HCT116 (cell line): ENCODE data around the gene KCNK15. TPM values are rescaled to one million over a fixed set of nuclear protein-coding genes. Genes with fewer than 3 reads are reported as not detected.

Experiments used
- ATAC-seq: fragments of 200-7000 bp; cut with Tn5 transposase; 2 replicates; pipeline ENCODE4 v1.9.1; 2020; ENCODE audit warnings: mild to moderate bottlenecking, moderate library complexity
- BruUV-seq: library from RNA; stranded (reverse); fragments of 400-500 nt; replicated peaks from 2 replicates; lab custom pipeline; 2021; lab: Mats Ljungman, UMichigan
- CTCF ChIA-PET: fragments of 300-600 bp; sonication (Branson Sonifier 250); formaldehyde crosslinking; loops from one replicate; lab custom pipeline; 2021; ENCODE audit warnings: antibody characterized with exemption; lab: Charles Lee
- POLR2A ChIA-PET: fragments of 300-600, 350-600 bp; sonication (Branson Sonifier 250); formaldehyde crosslinking; loops from one replicate; lab custom pipeline; 2021; ENCODE audit warnings: antibody characterized with exemption; lab: Charles Lee
- RAD21 ChIA-PET, 2 experiments: fragments of 300-600 bp; sonication (Branson Sonifier 250); formaldehyde crosslinking; loops; one replicate each; lab custom pipeline; 2023; ENCODE audit warnings: low total read pairs in 2 of 2; ENCODE audit not compliant: uncharacterized antibody in 2 of 2, unreplicated experiment in 2 of 2, low non-redundant PET in 1 of 2; lab: Charles Lee
- DNase-seq: peaks from one replicate; pipeline ENCODE4 v3.0.0-alpha.2; 2010; ENCODE audit warnings: low read depth, low spot score
- H2AFZ ChIP-seq: fragments of 200-600 bp; shearing (Covaris generic), sonication (generic); 2 replicates; pipeline ENCODE4 v1.6.1; 2017; ENCODE audit warnings: low read depth, mixed run types, mixed read lengths, antibody characterized with exemption, low read length; ENCODE audit not compliant: poor library complexity, severe bottlenecking
- H3K27ac ChIP-seq: 2 replicates; pipeline ENCODE4 v1.5.1; 2012; ENCODE audit warnings: low read depth, low read length
- H3K27me3 ChIP-seq: fragments of 200-600 bp; sonication (generic); 2 replicates; pipeline ENCODE4 v1.6.1; 2016; ENCODE audit warnings: mixed run types, low read length, mixed read lengths; ENCODE audit not compliant: insufficient read depth
- H3K36me3 ChIP-seq, 2 experiments: fragments of 200-500 bp in 1 of 2; fragments of 200-600 bp in 1 of 2; sonication (Bioruptor generic) in 1 of 2; sonication (generic) in 1 of 2; 2 replicates each; pipeline versions ENCODE4 v1.5.1 to v1.6.1; 2014 to 2016; ENCODE audit warnings: low read length in 2 of 2, inconsistent platforms in 1 of 2, mixed read lengths in 1 of 2, mixed run types in 1 of 2; ENCODE audit not compliant: insufficient read depth in 2 of 2, control insufficient read depth in 1 of 2
- H3K4me1 ChIP-seq, 2 experiments: fragments of 200-600 bp in 1 of 2; sonication (generic) in 1 of 2; 2 replicates each; pipeline versions ENCODE4 v1.5.1 to v1.6.1; 2012 to 2017; ENCODE audit warnings: low read length in 2 of 2, inconsistent platforms in 1 of 2, mild to moderate bottlenecking in 1 of 2, mixed read lengths in 1 of 2, mixed run types in 1 of 2, moderate library complexity in 1 of 2; ENCODE audit not compliant: insufficient read depth in 2 of 2, control insufficient read depth in 1 of 2
- H3K4me2 ChIP-seq: fragments of 200-600 bp; sonication (generic); 2 replicates; pipeline ENCODE4 v1.6.1; 2017; ENCODE audit warnings: mixed run types, low read length, mixed read lengths
- H3K4me3 ChIP-seq, 2 experiments: fragments of 200-600 bp in 1 of 2; sonication (generic) in 1 of 2; replicated peaks in 1 of 2; 2 replicates each; pipeline ENCODE4 v1.5.1; 2011 to 2016; ENCODE audit warnings: low read length in 2 of 2, control low read depth in 1 of 2, low read depth in 1 of 2, mild to moderate bottlenecking in 1 of 2, mixed read lengths in 1 of 2, mixed run types in 1 of 2
- H3K79me2 ChIP-seq: fragments of 200-600 bp; sonication (generic); 2 replicates; pipeline ENCODE4 v1.6.1; 2017; ENCODE audit warnings: mild to moderate bottlenecking, mixed run types, low read length, moderate library complexity, mixed read lengths; ENCODE audit not compliant: insufficient read depth
- H3K9ac ChIP-seq: fragments of 200-600 bp; sonication (generic); 2 replicates; pipeline ENCODE4 v1.6.1; 2016; ENCODE audit warnings: low read length, mixed read lengths
- H3K9me2 ChIP-seq: fragments of 200-600 bp; sonication (generic), shearing (Covaris generic); 2 replicates; pipeline ENCODE4 v1.6.1; 2017; ENCODE audit warnings: mixed run types, mild to moderate bottlenecking, moderate library complexity; ENCODE audit not compliant: insufficient read depth
- H3K9me3 ChIP-seq, 2 experiments: fragments of 200-500 bp in 1 of 2; fragments of 200-600 bp in 1 of 2; sonication (Bioruptor generic) in 1 of 2; sonication (generic) in 1 of 2; 2 replicates each; pipeline ENCODE4 v1.6.1; 2014 to 2017; ENCODE audit warnings: low read length in 2 of 2, mixed read lengths in 2 of 2, inconsistent platforms in 1 of 2, low read depth in 1 of 2, mild to moderate bottlenecking in 1 of 2, mixed run types in 1 of 2, moderate library complexity in 1 of 2; ENCODE audit not compliant: control insufficient read depth in 1 of 2, insufficient read depth in 1 of 2
- H4K20me1 ChIP-seq: fragments of 200-600 bp; sonication (generic), shearing (Covaris generic); 2 replicates; pipeline ENCODE4 v1.6.1; 2017; ENCODE audit warnings: mixed run types, mild to moderate bottlenecking, moderate library complexity; ENCODE audit not compliant: insufficient read depth
- CBX3 ChIP-seq: IDR thresholded peaks from 2 replicates; pipeline ENCODE4 v1.6.1; 2012; ENCODE audit warnings: low read depth
- EGR1 ChIP-seq: IDR thresholded peaks from 2 replicates; pipeline ENCODE4 v1.6.1; 2012; ENCODE audit warnings: low read depth
- ELF1 ChIP-seq: IDR thresholded peaks from 2 replicates; pipeline ENCODE4 v1.6.1; 2012; ENCODE audit warnings: low read depth, borderline replicate concordance
- EZH2 ChIP-seq: fragments of 200-600 bp; sonication (generic); IDR thresholded peaks from 2 replicates; pipeline ENCODE4 v1.6.1; 2017; ENCODE audit warnings: antibody characterized with exemption, mixed run types
- EZH2phosphoT487 ChIP-seq: fragments of 200-600 bp; IDR thresholded peaks from 2 replicates; pipeline ENCODE4 v1.6.1; 2018; ENCODE audit warnings: antibody characterized with exemption, borderline replicate concordance
- JUND ChIP-seq: IDR thresholded peaks from 2 replicates; pipeline ENCODE4 v1.6.1; 2012
- POLR2AphosphoS5 ChIP-seq: IDR thresholded peaks from 2 replicates; pipeline ENCODE4 v1.6.1; 2011; ENCODE audit warnings: mild to moderate bottlenecking, low read depth, low read length, moderate library complexity
- TCF7L2 ChIP-seq: IDR thresholded peaks from 2 replicates; pipeline ENCODE4 v1.7.0; 2011; ENCODE audit warnings: borderline replicate concordance, inconsistent platforms; ENCODE audit not compliant: insufficient read depth, insufficient read length; ENCODE audit errors: extremely low read depth
- YY1 ChIP-seq: IDR thresholded peaks from 2 replicates; pipeline ENCODE4 v1.6.1; 2011; ENCODE audit warnings: low read length, low read depth, moderate library complexity, mild to moderate bottlenecking; ENCODE audit not compliant: insufficient replicate concordance; ENCODE audit errors: extremely low read depth
- ZFX ChIP-seq: fragments of 450-650 bp; IDR thresholded peaks from 2 replicates; pipeline ENCODE4 v1.6.1; 2017
- intact Hi-C: fragments of 100-400 bp; cut with micrococcal nuclease; formaldehyde crosslinking; loops from 2 replicates; pipeline ENCODE4 v1.10.0; 2022
- total RNA-seq: library from RNA; stranded (reverse); gene quantifications from one replicate; pipeline ENCODE4 v1.2.1, GENCODE V29; 2021; ENCODE audit not compliant: unreplicated experiment
- TF ChIP-seq, protein P1 (sequence below): IDR thresholded peaks from 2 replicates; pipeline ENCODE4 v1.6.1; 2011; ENCODE audit warnings: mild to moderate bottlenecking, low read length, moderate library complexity; ENCODE audit not compliant: insufficient replicate concordance; ENCODE audit errors: extremely low read depth
- TF ChIP-seq, protein P2 (sequence below): IDR thresholded peaks from 2 replicates; pipeline ENCODE4 v1.6.1; 2012; ENCODE audit warnings: low read depth
- TF ChIP-seq, protein P3 (sequence below): IDR thresholded peaks from 2 replicates; pipeline ENCODE4 v1.6.1; 2012
- TF ChIP-seq, protein P4 (sequence below), 3 experiments: fragments of 200-600 bp in 1 of 3; sonication (generic) in 1 of 3; IDR thresholded peaks in 2 of 3; conservative IDR thresholded peaks in 1 of 3; 2 replicates each; pipeline ENCODE4 v1.5.1; 2012 to 2017; ENCODE audit warnings: low read depth in 2 of 3, low read length in 2 of 3, antibody characterized with exemption in 1 of 3, borderline replicate concordance in 1 of 3, control low read depth in 1 of 3, mild to moderate bottlenecking in 1 of 3, mixed read lengths in 1 of 3, mixed run types in 1 of 3, moderate library complexity in 1 of 3; ENCODE audit not compliant: insufficient read depth in 1 of 3
- TF ChIP-seq, protein P5 (sequence below): IDR thresholded peaks from 2 replicates; pipeline ENCODE4 v1.6.1; 2012

Gene KCNK15
- total RNA-seq, 1 experiment from 2014 or later = not detected

DNA sequence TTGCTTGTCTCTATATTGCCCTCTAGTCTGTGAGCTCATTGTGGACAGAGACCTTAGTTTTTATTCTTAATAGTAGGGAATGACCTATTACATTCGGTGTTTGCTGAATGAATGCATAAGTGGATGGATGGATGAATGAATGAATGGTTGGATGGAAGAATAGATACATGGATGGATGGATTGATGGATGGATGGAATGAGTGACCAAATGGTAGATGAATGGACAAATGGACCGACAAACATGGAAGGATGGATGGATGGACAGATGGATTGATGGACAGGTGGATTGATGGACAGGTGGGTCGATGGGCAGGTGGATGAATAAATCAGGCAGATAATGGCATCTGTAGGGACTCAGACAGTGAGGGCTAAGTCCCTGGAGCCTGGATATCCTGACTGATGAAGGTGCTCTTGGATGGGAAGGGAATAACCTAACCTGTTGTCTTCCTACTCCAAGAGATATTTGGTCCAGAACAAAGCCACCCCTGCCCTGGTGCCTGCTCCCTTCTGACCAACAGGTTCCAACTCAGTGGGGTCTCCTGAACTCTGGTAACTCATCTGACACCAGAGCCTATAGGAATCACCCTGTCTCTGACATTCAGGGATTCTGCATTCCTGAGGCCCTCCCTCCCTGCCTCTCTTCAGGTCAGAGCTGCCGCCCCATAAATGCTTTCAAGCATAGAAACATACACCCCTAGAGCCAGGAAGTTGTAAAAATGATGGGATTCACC lies 40.1 kb upstream of the KCNK15 start:
- RAD21 ChIA-PET = no interaction called here
- Histone ChIP-seq H3K4me2 (no peak overlapping the region), H3K27me3 (no peaks in the 10 kb centered on the region), H3K27ac (no peak overlapping the region), H3K4me3 (no peak overlapping the region), H4K20me1 (no peaks in the 10 kb centered on the region), H2AFZ (no peak overlapping the region), H3K9me2 (no peaks in the 10 kb centered on the region), H3K9ac (no peak overlapping the region), H3K9me3 (no peaks in the 10 kb centered on the region), H3K4me1 (peaks cover 11 to 20% of the 10 kb centered on the region in 2 experiments; a peak in 3 of 4 replicates), H3K79me2 (no peaks in the 10 kb centered on the region)
- no TSS peak for BruUV-seq
- POLR2A ChIA-PET = no interaction called here
- ATAC-seq (no peak), DNase-seq (no peak)
- intact Hi-C loops = no loop called here
- TF ChIP-seq, protein P1, sequence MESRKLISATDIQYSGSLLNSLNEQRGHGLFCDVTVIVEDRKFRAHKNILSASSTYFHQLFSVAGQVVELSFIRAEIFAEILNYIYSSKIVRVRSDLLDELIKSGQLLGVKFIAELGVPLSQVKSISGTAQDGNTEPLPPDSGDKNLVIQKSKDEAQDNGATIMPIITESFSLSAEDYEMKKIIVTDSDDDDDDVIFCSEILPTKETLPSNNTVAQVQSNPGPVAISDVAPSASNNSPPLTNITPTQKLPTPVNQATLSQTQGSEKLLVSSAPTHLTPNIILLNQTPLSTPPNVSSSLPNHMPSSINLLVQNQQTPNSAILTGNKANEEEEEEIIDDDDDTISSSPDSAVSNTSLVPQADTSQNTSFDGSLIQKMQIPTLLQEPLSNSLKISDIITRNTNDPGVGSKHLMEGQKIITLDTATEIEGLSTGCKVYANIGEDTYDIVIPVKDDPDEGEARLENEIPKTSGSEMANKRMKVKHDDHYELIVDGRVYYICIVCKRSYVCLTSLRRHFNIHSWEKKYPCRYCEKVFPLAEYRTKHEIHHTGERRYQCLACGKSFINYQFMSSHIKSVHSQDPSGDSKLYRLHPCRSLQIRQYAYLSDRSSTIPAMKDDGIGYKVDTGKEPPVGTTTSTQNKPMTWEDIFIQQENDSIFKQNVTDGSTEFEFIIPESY = no peak
- TF ChIP-seq JUND = no peak
- TF ChIP-seq ELF1 = no peak
- TF ChIP-seq, protein P2, sequence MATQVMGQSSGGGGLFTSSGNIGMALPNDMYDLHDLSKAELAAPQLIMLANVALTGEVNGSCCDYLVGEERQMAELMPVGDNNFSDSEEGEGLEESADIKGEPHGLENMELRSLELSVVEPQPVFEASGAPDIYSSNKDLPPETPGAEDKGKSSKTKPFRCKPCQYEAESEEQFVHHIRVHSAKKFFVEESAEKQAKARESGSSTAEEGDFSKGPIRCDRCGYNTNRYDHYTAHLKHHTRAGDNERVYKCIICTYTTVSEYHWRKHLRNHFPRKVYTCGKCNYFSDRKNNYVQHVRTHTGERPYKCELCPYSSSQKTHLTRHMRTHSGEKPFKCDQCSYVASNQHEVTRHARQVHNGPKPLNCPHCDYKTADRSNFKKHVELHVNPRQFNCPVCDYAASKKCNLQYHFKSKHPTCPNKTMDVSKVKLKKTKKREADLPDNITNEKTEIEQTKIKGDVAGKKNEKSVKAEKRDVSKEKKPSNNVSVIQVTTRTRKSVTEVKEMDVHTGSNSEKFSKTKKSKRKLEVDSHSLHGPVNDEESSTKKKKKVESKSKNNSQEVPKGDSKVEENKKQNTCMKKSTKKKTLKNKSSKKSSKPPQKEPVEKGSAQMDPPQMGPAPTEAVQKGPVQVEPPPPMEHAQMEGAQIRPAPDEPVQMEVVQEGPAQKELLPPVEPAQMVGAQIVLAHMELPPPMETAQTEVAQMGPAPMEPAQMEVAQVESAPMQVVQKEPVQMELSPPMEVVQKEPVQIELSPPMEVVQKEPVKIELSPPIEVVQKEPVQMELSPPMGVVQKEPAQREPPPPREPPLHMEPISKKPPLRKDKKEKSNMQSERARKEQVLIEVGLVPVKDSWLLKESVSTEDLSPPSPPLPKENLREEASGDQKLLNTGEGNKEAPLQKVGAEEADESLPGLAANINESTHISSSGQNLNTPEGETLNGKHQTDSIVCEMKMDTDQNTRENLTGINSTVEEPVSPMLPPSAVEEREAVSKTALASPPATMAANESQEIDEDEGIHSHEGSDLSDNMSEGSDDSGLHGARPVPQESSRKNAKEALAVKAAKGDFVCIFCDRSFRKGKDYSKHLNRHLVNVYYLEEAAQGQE = no peak
- TF ChIP-seq POLR2AphosphoS5 = no peak
- TF ChIP-seq EGR1 = no peak
- no peak for TF ChIP-seq TCF7L2
- TF ChIP-seq, protein P3, sequence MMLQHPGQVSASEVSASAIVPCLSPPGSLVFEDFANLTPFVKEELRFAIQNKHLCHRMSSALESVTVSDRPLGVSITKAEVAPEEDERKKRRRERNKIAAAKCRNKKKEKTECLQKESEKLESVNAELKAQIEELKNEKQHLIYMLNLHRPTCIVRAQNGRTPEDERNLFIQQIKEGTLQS = no peak
- TF ChIP-seq, protein P4, sequence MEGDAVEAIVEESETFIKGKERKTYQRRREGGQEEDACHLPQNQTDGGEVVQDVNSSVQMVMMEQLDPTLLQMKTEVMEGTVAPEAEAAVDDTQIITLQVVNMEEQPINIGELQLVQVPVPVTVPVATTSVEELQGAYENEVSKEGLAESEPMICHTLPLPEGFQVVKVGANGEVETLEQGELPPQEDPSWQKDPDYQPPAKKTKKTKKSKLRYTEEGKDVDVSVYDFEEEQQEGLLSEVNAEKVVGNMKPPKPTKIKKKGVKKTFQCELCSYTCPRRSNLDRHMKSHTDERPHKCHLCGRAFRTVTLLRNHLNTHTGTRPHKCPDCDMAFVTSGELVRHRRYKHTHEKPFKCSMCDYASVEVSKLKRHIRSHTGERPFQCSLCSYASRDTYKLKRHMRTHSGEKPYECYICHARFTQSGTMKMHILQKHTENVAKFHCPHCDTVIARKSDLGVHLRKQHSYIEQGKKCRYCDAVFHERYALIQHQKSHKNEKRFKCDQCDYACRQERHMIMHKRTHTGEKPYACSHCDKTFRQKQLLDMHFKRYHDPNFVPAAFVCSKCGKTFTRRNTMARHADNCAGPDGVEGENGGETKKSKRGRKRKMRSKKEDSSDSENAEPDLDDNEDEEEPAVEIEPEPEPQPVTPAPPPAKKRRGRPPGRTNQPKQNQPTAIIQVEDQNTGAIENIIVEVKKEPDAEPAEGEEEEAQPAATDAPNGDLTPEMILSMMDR (IDR thresholded peaks at IDR 0.05 in 2 of 3, conservative IDR thresholded peaks at IDR 0.05 in 1 of 3; ENCODE audit: borderline replicate concordance in 1 of 3, insufficient read depth in 1 of 3, low read depth in 2 of 3, low read length in 2 of 3) = no peak
- no peak for TF ChIP-seq ZFX
- TF ChIP-seq EZH2phosphoT487 = no peak
- TF ChIP-seq, protein P5, sequence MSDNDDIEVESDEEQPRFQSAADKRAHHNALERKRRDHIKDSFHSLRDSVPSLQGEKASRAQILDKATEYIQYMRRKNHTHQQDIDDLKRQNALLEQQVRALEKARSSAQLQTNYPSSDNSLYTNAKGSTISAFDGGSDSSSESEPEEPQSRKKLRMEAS = no peak
- TF ChIP-seq YY1 = no peak
- no peak for TF ChIP-seq EZH2
- TF ChIP-seq CBX3 = no peak
- TF ChIP-seq, all 23 proteins: peak for 0
- H3K36me3 ChIP-seq = no peaks in the 10 kb centered on the region
- CTCF ChIA-PET = no interaction called here
